Measurements from ENCODE around the gene DOLPP1. TPM values are rescaled to one million over a fixed set of nuclear protein-coding genes. Genes with fewer than 3 reads are reported as not detected.

DOLPP1 gene
- total and polyA plus RNA-seq, 7 experiments from 2014 or later, result 5.7 to 17.1 (median 11.9) TPM

GRCh38 chr9:129076640-129077037, 4.3 kb upstream of the DOLPP1 start:
- ChIA-PET CTCF (no interaction called here), POLR2A (no interaction called here)
- no peaks in the 10 kb centered on the region for H3K27me3 Mint-ChIP-seq
- peaks cover 0 to 4% (median 0%) of the 10 kb centered on the region in 11 donors for H3K9me3 Mint-ChIP-seq
- peaks cover 4 to 33% (median 26%) of the 10 kb centered on the region in 7 donors for H3K4me1 Mint-ChIP-seq
- intact Hi-C loops (cut with micrococcal nuclease), result no loop called here
- H3K4me3 Mint-ChIP-seq, result no peak overlapping the region
- no peaks in the 10 kb centered on the region for H3K9me3 ChIP-seq (ENCODE audit: control insufficient read depth in 2 of 3, low read length in 3 of 3)
- H3K27ac Mint-ChIP-seq, result no peak overlapping the region
- H3K4me1 ChIP-seq (ENCODE audit: control insufficient read depth in 2 of 2, insufficient read depth in 2 of 2, low read length in 2 of 2), result peaks cover 14 to 15% of the 10 kb centered on the region in 2 donors
- H3K4me3 ChIP-seq (ENCODE audit: low read length), result no peak overlapping the region
- no peak overlapping the region for H3K27ac ChIP-seq (ENCODE audit: low read depth, low read length)
- ATAC-seq (no peak), DNase-seq (no peak)
- H3K27me3 ChIP-seq (ENCODE audit: control insufficient read depth in 2 of 2, insufficient read depth in 2 of 2, low read length in 2 of 2), result no peaks in the 10 kb centered on the region
- no peaks in the 10 kb centered on the region for H3K36me3 Mint-ChIP-seq
- peaks cover 0 to 3% (median 0%) of the 10 kb centered on the region in 3 experiments for H3K36me3 ChIP-seq (ENCODE audit: control insufficient read depth in 2 of 3, insufficient read depth in 3 of 3, low read length in 3 of 3)

- Mint-ChIP-seq H3K9me3 (peaks cover 0 to 4% (median 0%) of the 10 kb centered on the region in 11 donors), H3K27me3 (no peaks in the 10 kb centered on the region), H3K36me3 (no peaks in the 10 kb centered on the region), H3K4me3 (no peak overlapping the region), H3K4me1 (peaks cover 0 to 34% (median 27%) of the 10 kb centered on the region in 7 donors), H3K27ac (no peak overlapping the region)
- Histone ChIP-seq H3K4me1 (ENCODE audit: control insufficient read depth in 2 of 2, insufficient read depth in 2 of 2, low read length in 2 of 2) (peaks cover 14 to 21% of the 10 kb centered on the region in 2 donors), H3K27ac (ENCODE audit: low read depth, low read length) (no peak overlapping the region), H3K36me3 (ENCODE audit: control insufficient read depth in 2 of 3, insufficient read depth in 3 of 3, low read length in 3 of 3) (peaks cover 0 to 3% (median 0%) of the 10 kb centered on the region in 3 experiments), H3K4me3 (ENCODE audit: low read length) (no peak overlapping the region), H3K9me3 (ENCODE audit: control insufficient read depth in 2 of 3, low read length in 3 of 3) (no peaks in the 10 kb centered on the region), H3K27me3 (ENCODE audit: control insufficient read depth in 2 of 2, insufficient read depth in 2 of 2, low read length in 2 of 2) (no peaks in the 10 kb centered on the region)
- intact Hi-C loops (cut with micrococcal nuclease), result no loop called here
- DNase-seq (no peak), ATAC-seq (no peak)
- ChIA-PET POLR2A (no interaction called here), CTCF (no interaction called here)
Measured at GRCh38 chr9:129077236-129077635, 3.7 kb upstream of the DOLPP1 start.

GRCh38 chr9:129078691-129079503, 2.0 kb upstream of the DOLPP1 start:
- Mint-ChIP-seq H3K4me3 (peak overlapping the region in 9 of 10 donors; percentile 36 to 94 (median 88)), H3K36me3 (no peaks in the 10 kb centered on the region), H3K27ac (peak overlapping the region in 1 of 9 donors; percentile 71), H3K4me1 (peaks cover 6 to 36% (median 26%) of the 10 kb centered on the region in 7 donors), H3K27me3 (no peaks in the 10 kb centered on the region), H3K9me3 (peaks cover 0 to 4% (median 0%) of the 10 kb centered on the region in 11 donors)
- no peak for ATAC-seq
- ChIA-PET POLR2A (interaction anchor here (0.7 to 1.3 kb wide), 2 partner anchors 10 to 32 kb away, joined by 3 read pairs; partner anchors contain the start of gene CRAT), CTCF (interaction anchor here (0.6 kb wide), 1 partner anchor 569 kb away, joined by 3 read pairs; no protein-coding TSS in a partner anchor)
- no peak for DNase-seq
- Histone ChIP-seq H3K4me1 (ENCODE audit: control insufficient read depth in 2 of 2, insufficient read depth in 2 of 2, low read length in 2 of 2) (peaks cover 20 to 25% of the 10 kb centered on the region in 2 donors), H3K4me3 (ENCODE audit: low read length) (no peak overlapping the region), H3K9me3 (ENCODE audit: control insufficient read depth in 2 of 3, low read length in 3 of 3) (no peaks in the 10 kb centered on the region), H3K27ac (ENCODE audit: low read depth, low read length) (no peak overlapping the region), H3K27me3 (ENCODE audit: control insufficient read depth in 2 of 2, insufficient read depth in 2 of 2, low read length in 2 of 2) (no peaks in the 10 kb centered on the region), H3K36me3 (ENCODE audit: control insufficient read depth in 2 of 3, insufficient read depth in 3 of 3, low read length in 3 of 3) (peaks cover 0 to 13% (median 0%) of the 10 kb centered on the region in 3 experiments)
- intact Hi-C loops (cut with micrococcal nuclease), result no loop called here

- peak overlapping the region; percentile 88 to 94 (median 90) for H3K4me3 Mint-ChIP-seq
- no peaks in the 10 kb centered on the region for H3K9me3 ChIP-seq (ENCODE audit: control insufficient read depth in 2 of 3, low read length in 3 of 3)
- peaks cover 6 to 41% (median 26%) of the 10 kb centered on the region in 7 donors for H3K4me1 Mint-ChIP-seq
- no peaks in the 10 kb centered on the region for H3K36me3 Mint-ChIP-seq
- peaks cover 0 to 20% (median 0%) of the 10 kb centered on the region in 3 experiments for H3K36me3 ChIP-seq (ENCODE audit: control insufficient read depth in 2 of 3, insufficient read depth in 3 of 3, low read length in 3 of 3)
- no peak overlapping the region for H3K27ac ChIP-seq (ENCODE audit: low read depth, low read length)
- ChIA-PET CTCF (no interaction called here), POLR2A (interaction anchor here (0.7 to 1.8 kb wide), 4 partner anchors 24 to 60 kb away, joined by 3 to 6 read pairs (median 4); partner anchors contain the start of gene CRAT)
- ATAC-seq (no peak), DNase-seq (no peak)
- H3K27me3 Mint-ChIP-seq, result no peaks in the 10 kb centered on the region
- H3K9me3 Mint-ChIP-seq, result peaks cover 0 to 4% (median 0%) of the 10 kb centered on the region in 11 donors
- intact Hi-C loops (cut with micrococcal nuclease), result loop anchor here (1.0 to 2.0 kb wide), 4 partner anchors 51 to 261 kb away; partner anchors contain the start of genes DOLK (in 1 of the 2), ENDOG (in 1 of the 2), LRRC8A (in 1 of the 2) and NUP188 (in 1 of the 2)
- no peaks in the 10 kb centered on the region for H3K27me3 ChIP-seq (ENCODE audit: control insufficient read depth in 2 of 2, insufficient read depth in 2 of 2, low read length in 2 of 2)
- peak overlapping the region; percentile 77 for H3K4me3 ChIP-seq (ENCODE audit: low read length)
- peaks cover 19 to 20% of the 10 kb centered on the region in 2 donors for H3K4me1 ChIP-seq (ENCODE audit: control insufficient read depth in 2 of 2, insufficient read depth in 2 of 2, low read length in 2 of 2)
- H3K27ac Mint-ChIP-seq, result peak overlapping the region in 7 of 9 donors; percentile 18 to 89 (median 78)
Measured at GRCh38 chr9:129079829-129080228, 1.1 kb upstream of the DOLPP1 start.

GRCh38 chr9:129080298-129080600, 662 bp upstream of the DOLPP1 start:
- peaks cover 19 to 20% of the 10 kb centered on the region in 2 donors for H3K4me1 ChIP-seq (ENCODE audit: control insufficient read depth in 2 of 2, insufficient read depth in 2 of 2, low read length in 2 of 2)
- ChIA-PET CTCF (interaction anchor here (0.6 to 1.1 kb wide), 2 partner anchors 702 to 876 kb away, joined by 4 read pairs; no protein-coding TSS in a partner anchor), POLR2A (interaction anchor here (0.8 to 1.8 kb wide), 11 partner anchors 9 to 527 kb away, joined by 3 to 8 read pairs (median 4); partner anchors contain the start of genes MIGA2 and SH3GLB2)
- intact Hi-C loops (cut with micrococcal nuclease), result loop anchor here (1.0 to 2.0 kb wide), 4 partner anchors 51 to 261 kb away; partner anchors contain the start of genes DOLK (in 1 of the 2), ENDOG (in 1 of the 2), LRRC8A (in 1 of the 2) and NUP188 (in 1 of the 2)
- Mint-ChIP-seq H3K27ac (peak overlapping the region in 8 of 9 donors; percentile 30 to 93 (median 82)), H3K27me3 (no peaks in the 10 kb centered on the region), H3K4me3 (peak overlapping the region; percentile 88 to 94 (median 90)), H3K36me3 (peaks cover 0 to 2% (median 0%) of the 10 kb centered on the region in 5 donors), H3K4me1 (peaks cover 6 to 41% (median 26%) of the 10 kb centered on the region in 7 donors), H3K9me3 (peaks cover 0 to 4% (median 0%) of the 10 kb centered on the region in 11 donors)
- peak in 1 of 9 donors; percentile 8 for DNase-seq
- H3K36me3 ChIP-seq (ENCODE audit: control insufficient read depth in 2 of 3, insufficient read depth in 3 of 3, low read length in 3 of 3), result peaks cover 0 to 24% (median 0%) of the 10 kb centered on the region in 3 experiments
- no peaks in the 10 kb centered on the region for H3K9me3 ChIP-seq (ENCODE audit: control insufficient read depth in 2 of 3, low read length in 3 of 3)
- no peaks in the 10 kb centered on the region for H3K27me3 ChIP-seq (ENCODE audit: control insufficient read depth in 2 of 2, insufficient read depth in 2 of 2, low read length in 2 of 2)
- peak overlapping the region; percentile 77 for H3K4me3 ChIP-seq (ENCODE audit: low read length)
- ATAC-seq, result no peak
- H3K27ac ChIP-seq (ENCODE audit: low read depth, low read length), result peak overlapping the region; percentile 41

GRCh38 chr9:129081388-129081904, 535 bp downstream of the DOLPP1 start:
- DNase-seq, result peak in 1 of 9 donors; percentile 37
- no peak for ATAC-seq
- Mint-ChIP-seq H3K27me3 (no peaks in the 10 kb centered on the region), H3K4me3 (peak overlapping the region; percentile 88 to 94 (median 90)), H3K4me1 (peaks cover 6 to 41% (median 26%) of the 10 kb centered on the region in 7 donors), H3K36me3 (peaks cover 0 to 4% (median 0%) of the 10 kb centered on the region in 5 donors), H3K9me3 (peaks cover 0 to 4% (median 0%) of the 10 kb centered on the region in 11 donors), H3K27ac (peak overlapping the region; percentile 67 to 93 (median 87))
- H3K27ac ChIP-seq (ENCODE audit: low read depth, low read length), result peak overlapping the region; percentile 79
- H3K36me3 ChIP-seq (ENCODE audit: control insufficient read depth in 2 of 3, insufficient read depth in 3 of 3, low read length in 3 of 3), result peaks cover 0 to 36% (median 5%) of the 10 kb centered on the region in 3 experiments
- no peaks in the 10 kb centered on the region for H3K27me3 ChIP-seq (ENCODE audit: control insufficient read depth in 2 of 2, insufficient read depth in 2 of 2, low read length in 2 of 2)
- peak overlapping the region; percentile 82 for H3K4me3 ChIP-seq (ENCODE audit: low read length)
- POLR2A ChIA-PET, result interaction anchor here (0.6 to 1.8 kb wide), 10 partner anchors 12 to 527 kb away, joined by 3 to 8 read pairs (median 3); partner anchors contain the start of genes CRAT and PTPA
- CTCF ChIA-PET, result interaction anchor here (1.1 kb wide), 1 partner anchor 700 kb away, joined by 4 read pairs; no protein-coding TSS in a partner anchor
- no peaks in the 10 kb centered on the region for H3K9me3 ChIP-seq (ENCODE audit: control insufficient read depth in 2 of 3, low read length in 3 of 3)
- peaks cover 19 to 20% of the 10 kb centered on the region in 2 donors for H3K4me1 ChIP-seq (ENCODE audit: control insufficient read depth in 2 of 2, insufficient read depth in 2 of 2, low read length in 2 of 2)
- intact Hi-C loops (cut with micrococcal nuclease), result loop anchor here (1.0 to 2.0 kb wide), 11 partner anchors 12 to 722 kb away; partner anchors contain the start of genes CRAT (in 2 of the 2), MIGA2 (in 2 of the 2), SH3GLB2 (in 2 of the 2) and ASB6 (in 1 of the 2)

Measured in naive thymus-derived CD4-positive, alpha-beta T cell (primary cell).